ENCODE data around the gene ESRRG. TPM values are rescaled to one million over a fixed set of nuclear protein-coding genes. Genes with fewer than 3 reads are reported as not detected.

ESRRG gene
- total and polyA plus RNA-seq, 12 donors, result 1.2 to 18.0 (median 7.4) TPM

DNA sequence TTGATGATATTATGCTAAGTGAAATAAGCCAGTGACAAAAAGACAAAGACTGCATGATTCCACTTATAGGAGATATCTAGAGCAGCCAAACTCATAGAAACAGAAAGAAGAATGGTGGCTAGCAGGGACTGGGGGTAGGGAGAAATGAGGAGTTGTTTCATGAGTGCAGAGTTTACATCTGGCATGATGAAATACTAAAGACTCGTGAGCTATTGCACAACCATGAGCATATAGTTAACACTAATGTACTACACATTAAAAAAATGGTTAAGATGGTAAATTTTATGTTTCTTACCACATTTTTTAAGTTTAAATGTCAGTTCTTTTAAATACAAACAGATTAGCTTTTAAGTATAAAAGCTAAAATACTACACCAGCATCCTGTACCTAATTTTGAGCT lies 57.8 kb downstream of the ESRRG start:
- no peaks in the 10 kb centered on the region for H3K9me3 ChIP-seq (replicated peaks in 1 of 3)
- DNase-seq, result no peak
- no peak for TF ChIP-seq POLR2A (IDR thresholded peaks at IDR 0.05)
- TF ChIP-seq, protein P1, sequence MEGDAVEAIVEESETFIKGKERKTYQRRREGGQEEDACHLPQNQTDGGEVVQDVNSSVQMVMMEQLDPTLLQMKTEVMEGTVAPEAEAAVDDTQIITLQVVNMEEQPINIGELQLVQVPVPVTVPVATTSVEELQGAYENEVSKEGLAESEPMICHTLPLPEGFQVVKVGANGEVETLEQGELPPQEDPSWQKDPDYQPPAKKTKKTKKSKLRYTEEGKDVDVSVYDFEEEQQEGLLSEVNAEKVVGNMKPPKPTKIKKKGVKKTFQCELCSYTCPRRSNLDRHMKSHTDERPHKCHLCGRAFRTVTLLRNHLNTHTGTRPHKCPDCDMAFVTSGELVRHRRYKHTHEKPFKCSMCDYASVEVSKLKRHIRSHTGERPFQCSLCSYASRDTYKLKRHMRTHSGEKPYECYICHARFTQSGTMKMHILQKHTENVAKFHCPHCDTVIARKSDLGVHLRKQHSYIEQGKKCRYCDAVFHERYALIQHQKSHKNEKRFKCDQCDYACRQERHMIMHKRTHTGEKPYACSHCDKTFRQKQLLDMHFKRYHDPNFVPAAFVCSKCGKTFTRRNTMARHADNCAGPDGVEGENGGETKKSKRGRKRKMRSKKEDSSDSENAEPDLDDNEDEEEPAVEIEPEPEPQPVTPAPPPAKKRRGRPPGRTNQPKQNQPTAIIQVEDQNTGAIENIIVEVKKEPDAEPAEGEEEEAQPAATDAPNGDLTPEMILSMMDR (IDR thresholded peaks at IDR 0.05), result no peak
- no peaks in the 10 kb centered on the region for H3K27me3 ChIP-seq
- no peak overlapping the region for H3K27ac ChIP-seq
- no peaks in the 10 kb centered on the region for H3K4me1 ChIP-seq (replicated peaks in 1 of 2)
- intact Hi-C loops (cut with DNase I), result no loop called here
- H3K4me3 ChIP-seq, result no peak overlapping the region
- no peaks in the 10 kb centered on the region for H3K36me3 ChIP-seq (replicated peaks in 1 of 2)
- WGBS, 4 donors, result 65 to 74% (median 65%) methylated on average over 1 of the region's 1 CpG

DNA sequence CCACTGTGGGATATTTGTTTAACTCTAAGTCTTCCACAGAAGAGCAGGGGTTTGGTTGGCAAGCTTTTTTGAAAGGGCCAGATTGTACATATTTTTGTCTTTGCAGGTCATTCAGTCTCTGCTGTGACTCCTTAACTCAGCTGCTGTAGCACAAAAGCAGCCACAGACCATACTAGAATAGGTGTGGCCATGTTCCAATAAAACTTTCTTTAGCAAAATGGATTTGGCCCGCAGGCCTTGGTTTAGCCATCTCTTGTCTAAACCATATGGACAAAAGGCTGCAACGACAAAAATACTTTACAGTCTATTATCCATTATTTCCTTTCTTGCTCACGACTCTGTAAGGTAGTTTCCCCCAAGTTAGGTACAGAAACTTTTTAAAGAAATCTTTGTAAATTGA lies 60.5 kb downstream of the ESRRG start:
- H3K4me3 ChIP-seq, result no peak overlapping the region
- no peaks in the 10 kb centered on the region for H3K27me3 ChIP-seq
- no peak for DNase-seq
- intact Hi-C loops (cut with DNase I), result no loop called here
- no peak overlapping the region for H3K27ac ChIP-seq
- H3K4me1 ChIP-seq (replicated peaks in 1 of 2), result no peaks in the 10 kb centered on the region
- TF ChIP-seq, protein P1 (IDR thresholded peaks at IDR 0.05), result no peak
- no peak for TF ChIP-seq POLR2A (IDR thresholded peaks at IDR 0.05)
- H3K9me3 ChIP-seq (replicated peaks in 1 of 3), result no peaks in the 10 kb centered on the region
- 80 to 90% (median 88%) methylated on average over 3 of the region's 3 CpGs for WGBS, 4 donors
- H3K36me3 ChIP-seq (replicated peaks in 1 of 2), result no peaks in the 10 kb centered on the region

DNA sequence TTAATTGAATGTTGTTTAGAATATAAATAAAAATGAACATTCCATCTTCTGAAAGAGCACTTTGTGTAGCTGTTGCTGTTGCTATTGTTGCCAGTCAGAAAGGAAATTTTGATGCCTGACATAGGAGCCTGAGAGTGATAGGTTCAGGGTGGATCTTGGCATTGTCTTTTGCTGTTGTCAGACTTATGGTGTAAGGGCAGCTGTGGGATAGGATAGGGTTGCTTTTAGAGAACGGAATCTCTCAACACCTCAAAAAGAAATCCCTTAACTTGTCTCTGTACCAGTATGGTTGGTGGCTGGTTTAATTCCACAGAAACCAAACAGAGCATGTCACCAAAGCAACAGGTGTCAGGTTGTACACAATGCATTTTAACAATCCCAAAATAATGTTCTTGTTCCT lies 62.7 kb downstream of the ESRRG start:
- no peaks in the 10 kb centered on the region for H3K36me3 ChIP-seq (replicated peaks in 1 of 2)
- H3K27me3 ChIP-seq, result no peaks in the 10 kb centered on the region
- no peaks in the 10 kb centered on the region for H3K9me3 ChIP-seq (replicated peaks in 1 of 3)
- TF ChIP-seq, protein P1 (IDR thresholded peaks at IDR 0.05), result no peak
- no peak for TF ChIP-seq POLR2A (IDR thresholded peaks at IDR 0.05)
- H3K27ac ChIP-seq, result no peak overlapping the region
- no peak overlapping the region for H3K4me3 ChIP-seq
- no peaks in the 10 kb centered on the region for H3K4me1 ChIP-seq (replicated peaks in 1 of 2)
- no peak for DNase-seq
- WGBS, 4 donors, result 77 to 95% (median 87%) methylated on average over 1 of the region's 1 CpG
- intact Hi-C loops (cut with DNase I), result no loop called here

DNA sequence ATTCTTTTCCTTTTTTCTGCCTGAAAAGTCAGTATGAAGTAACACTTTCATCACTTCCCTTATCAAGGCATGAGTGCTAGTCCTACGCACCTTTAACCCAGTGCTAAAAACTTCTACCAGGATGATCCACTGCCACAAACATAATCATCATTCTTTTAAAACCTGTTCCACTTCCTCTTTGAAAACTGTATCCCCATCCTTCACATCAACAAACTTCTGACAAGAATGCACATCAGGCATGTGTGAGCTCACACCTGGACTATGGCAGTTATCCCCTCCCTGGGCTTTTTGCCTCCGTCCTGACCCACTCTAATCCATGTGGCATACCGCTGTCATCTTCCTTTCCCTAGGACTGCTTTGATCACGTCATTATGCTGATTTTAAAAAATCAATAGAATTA lies 70.2 kb downstream of the ESRRG start:
- TF ChIP-seq, protein P1 (IDR thresholded peaks at IDR 0.05), result no peak
- no peak for TF ChIP-seq POLR2A (IDR thresholded peaks at IDR 0.05)
- intact Hi-C loops (cut with DNase I), result no loop called here
- Histone ChIP-seq H3K4me3 (no peak overlapping the region), H3K9me3 (replicated peaks in 1 of 3) (no peaks in the 10 kb centered on the region), H3K27ac (no peak overlapping the region), H3K4me1 (replicated peaks in 1 of 2) (no peaks in the 10 kb centered on the region), H3K36me3 (replicated peaks in 1 of 2) (no peaks in the 10 kb centered on the region), H3K27me3 (no peaks in the 10 kb centered on the region)
- WGBS, 4 donors, result 70 to 80% (median 78%) methylated on average over 4 of the region's 4 CpGs
- no peak for DNase-seq
